Measurements from ENCODE around the gene C11orf71.

GRCh38 chr11:114397349-114397982 is 2.8 kb downstream of the C11orf71 start:
- TF ChIP-seq CTCF (IDR thresholded peaks at IDR 0.05) = no peak
- TF ChIP-seq POLR2AphosphoS5 (IDR thresholded peaks at IDR 0.05) = no peak
- TF ChIP-seq POLR2A (IDR thresholded peaks at IDR 0.05) = no peak

Measured in suprapubic skin (tissue), 4 donors.